ENCODE measurements around the gene MYO1H. TPM values are rescaled to one million over a fixed set of nuclear protein-coding genes. Genes with fewer than 3 reads are reported as not detected.
A peak's percentile ranks its signal among the peaks of the same experiment; 100 is the strongest.

Gene MYO1H
- total and polyA plus RNA-seq, 4 donors = 0.28 to 0.90 (median 0.30) TPM; not detected in 1

- Histone ChIP-seq H3K4me1 (ENCODE audit: control insufficient read depth, insufficient read depth, low read length) (no peaks in the 10 kb centered on the region), H3K4me3 (ENCODE audit: low read depth, low read length) (no peak overlapping the region), H3K27me3 (ENCODE audit: control insufficient read depth, insufficient read depth, low read length) (no peaks in the 10 kb centered on the region), H3K36me3 (ENCODE audit: control insufficient read depth, insufficient read depth, low read length) (peaks cover under 1% of the 10 kb centered on the region), H3K9me3 (ENCODE audit: control insufficient read depth, insufficient read depth, low read length) (no peaks in the 10 kb centered on the region), H3K27ac (ENCODE audit: low read depth, low read length) (no peak overlapping the region)
- DNase-seq (ENCODE audit: low read depth in 4 of 6, low spot score in 6 of 6) = peak in 2 of 6 donors; percentile 48 to 92
- WGBS (ENCODE audit: insufficient coverage) = 12% methylated on average over 5 of the region's 9 CpGs
Measured at GRCh38 chr12:109440851-109441490, 93.3 kb downstream of the MYO1H start.

DNA sequence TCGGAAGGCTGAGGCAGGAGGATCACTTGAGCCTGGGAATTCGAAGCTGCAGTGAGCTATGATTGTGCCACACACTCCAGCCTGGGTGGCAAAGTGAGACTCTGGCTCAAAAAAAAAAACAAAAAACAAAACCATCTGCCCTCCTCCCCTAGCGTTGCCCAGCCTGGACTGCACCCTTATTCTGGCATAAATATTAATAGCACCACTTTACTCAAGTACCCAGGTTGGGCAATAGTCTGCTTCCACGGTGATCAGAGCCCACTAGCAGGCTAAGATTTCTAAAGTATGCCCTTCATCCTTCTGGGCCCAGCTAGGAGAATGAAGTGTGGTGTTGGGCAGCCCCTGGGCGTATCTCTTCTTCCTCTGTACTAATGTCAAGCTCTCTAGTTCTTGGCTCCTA lies 96.1 kb downstream of the MYO1H start:
- no peak overlapping the region for H3K27ac ChIP-seq (ENCODE audit: low read depth, low read length)
- WGBS (ENCODE audit: insufficient coverage) = 97% methylated on average over 3 of the region's 5 CpGs
- H3K36me3 ChIP-seq (ENCODE audit: control insufficient read depth, insufficient read depth, low read length) = peaks cover 18% of the 10 kb centered on the region
- no peaks in the 10 kb centered on the region for H3K9me3 ChIP-seq (ENCODE audit: control insufficient read depth, insufficient read depth, low read length)
- H3K4me3 ChIP-seq (ENCODE audit: low read depth, low read length) = no peak overlapping the region
- DNase-seq (ENCODE audit: low read depth in 4 of 6, low spot score in 6 of 6) = no peak
- H3K4me1 ChIP-seq (ENCODE audit: control insufficient read depth, insufficient read depth, low read length) = no peaks in the 10 kb centered on the region
- H3K27me3 ChIP-seq (ENCODE audit: control insufficient read depth, insufficient read depth, low read length) = no peaks in the 10 kb centered on the region

DNA sequence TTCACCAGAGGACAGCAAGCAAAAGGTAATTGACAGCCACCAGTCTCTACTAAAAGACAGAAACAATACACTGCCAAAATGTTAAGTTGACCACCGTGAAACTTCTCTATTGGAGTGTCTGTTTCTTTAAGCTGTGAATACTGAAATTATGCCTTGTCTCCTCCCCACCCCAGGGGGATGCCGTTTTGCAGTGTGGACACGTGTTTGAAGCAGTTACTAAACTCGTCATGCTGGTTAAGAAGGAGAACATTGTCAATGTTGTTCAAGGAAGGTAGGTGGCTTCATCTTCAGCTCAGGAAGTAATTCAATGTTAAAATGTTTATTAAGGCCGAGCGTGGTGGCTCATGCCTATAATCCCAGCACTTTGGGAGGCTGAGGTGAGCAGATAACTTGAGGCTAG lies 96.6 kb downstream of the MYO1H start:
- Histone ChIP-seq H3K27ac (ENCODE audit: low read depth, low read length) (no peak overlapping the region), H3K4me3 (ENCODE audit: low read depth, low read length) (no peak overlapping the region), H3K27me3 (ENCODE audit: control insufficient read depth, insufficient read depth, low read length) (no peaks in the 10 kb centered on the region), H3K36me3 (ENCODE audit: control insufficient read depth, insufficient read depth, low read length) (peaks cover 18% of the 10 kb centered on the region), H3K4me1 (ENCODE audit: control insufficient read depth, insufficient read depth, low read length) (no peaks in the 10 kb centered on the region), H3K9me3 (ENCODE audit: control insufficient read depth, insufficient read depth, low read length) (no peaks in the 10 kb centered on the region)
- DNase-seq (ENCODE audit: low read depth in 4 of 6, low spot score in 6 of 6) = no peak
- WGBS (ENCODE audit: insufficient coverage) = 28% methylated on average over 2 of the region's 6 CpGs

DNA sequence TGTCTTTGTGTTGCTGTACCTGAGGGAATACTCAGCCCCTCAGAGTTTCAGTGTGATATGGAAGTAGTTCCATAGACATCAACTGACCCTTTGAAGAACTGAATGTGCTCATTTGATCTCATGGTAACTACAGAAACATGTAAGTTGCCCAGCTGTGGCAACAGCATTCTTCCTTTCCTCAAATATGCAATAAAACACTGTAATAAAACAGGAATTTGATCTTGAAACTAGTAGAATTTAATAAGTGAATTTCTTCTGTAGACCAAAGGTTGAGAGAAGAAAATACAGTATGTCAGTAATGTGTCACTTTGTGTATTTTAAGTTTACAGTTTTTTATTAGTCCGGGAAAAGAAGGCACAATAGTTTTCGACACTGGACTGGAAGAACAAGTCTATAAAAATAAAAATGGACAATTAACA lies 97.5 kb downstream of the MYO1H start:
- 100% methylated on average over 1 of the region's 2 CpGs for WGBS (ENCODE audit: insufficient coverage)
- no peak for DNase-seq (ENCODE audit: low read depth in 4 of 6, low spot score in 6 of 6)
- Histone ChIP-seq H3K27ac (ENCODE audit: low read depth, low read length) (peak overlapping the region; percentile 13), H3K9me3 (ENCODE audit: control insufficient read depth, insufficient read depth, low read length) (no peaks in the 10 kb centered on the region), H3K36me3 (ENCODE audit: control insufficient read depth, insufficient read depth, low read length) (peaks cover 20% of the 10 kb centered on the region), H3K27me3 (ENCODE audit: control insufficient read depth, insufficient read depth, low read length) (no peaks in the 10 kb centered on the region), H3K4me1 (ENCODE audit: control insufficient read depth, insufficient read depth, low read length) (no peaks in the 10 kb centered on the region), H3K4me3 (ENCODE audit: low read depth, low read length) (no peak overlapping the region)

- no peaks in the 10 kb centered on the region for H3K27me3 ChIP-seq (ENCODE audit: control insufficient read depth, insufficient read depth, low read length)
- WGBS (ENCODE audit: insufficient coverage) = 85% methylated on average over 5 of the region's 8 CpGs
- DNase-seq (ENCODE audit: low read depth in 4 of 6, low spot score in 6 of 6) = no peak
- H3K9me3 ChIP-seq (ENCODE audit: control insufficient read depth, insufficient read depth, low read length) = no peaks in the 10 kb centered on the region
- H3K4me1 ChIP-seq (ENCODE audit: control insufficient read depth, insufficient read depth, low read length) = peaks cover 3% of the 10 kb centered on the region
- H3K4me3 ChIP-seq (ENCODE audit: low read depth, low read length) = no peak overlapping the region
- peaks cover 36% of the 10 kb centered on the region for H3K36me3 ChIP-seq (ENCODE audit: control insufficient read depth, insufficient read depth, low read length)
- no peak overlapping the region for H3K27ac ChIP-seq (ENCODE audit: low read depth, low read length)
Measured at GRCh38 chr12:109446869-109447268, 99.2 kb downstream of the MYO1H start.

- Histone ChIP-seq H3K9me3 (ENCODE audit: control insufficient read depth, insufficient read depth, low read length) (no peaks in the 10 kb centered on the region), H3K27ac (ENCODE audit: low read depth, low read length) (no peak overlapping the region), H3K27me3 (ENCODE audit: control insufficient read depth, insufficient read depth, low read length) (no peaks in the 10 kb centered on the region), H3K36me3 (ENCODE audit: control insufficient read depth, insufficient read depth, low read length) (peaks cover 36% of the 10 kb centered on the region), H3K4me1 (ENCODE audit: control insufficient read depth, insufficient read depth, low read length) (peaks cover 3% of the 10 kb centered on the region), H3K4me3 (ENCODE audit: low read depth, low read length) (no peak overlapping the region)
- no peak for DNase-seq (ENCODE audit: low read depth in 4 of 6, low spot score in 6 of 6)
- 90% methylated on average over 6 of the region's 9 CpGs for WGBS (ENCODE audit: insufficient coverage)
Measured at GRCh38 chr12:109447482-109447881, 99.8 kb downstream of the MYO1H start.

DNA sequence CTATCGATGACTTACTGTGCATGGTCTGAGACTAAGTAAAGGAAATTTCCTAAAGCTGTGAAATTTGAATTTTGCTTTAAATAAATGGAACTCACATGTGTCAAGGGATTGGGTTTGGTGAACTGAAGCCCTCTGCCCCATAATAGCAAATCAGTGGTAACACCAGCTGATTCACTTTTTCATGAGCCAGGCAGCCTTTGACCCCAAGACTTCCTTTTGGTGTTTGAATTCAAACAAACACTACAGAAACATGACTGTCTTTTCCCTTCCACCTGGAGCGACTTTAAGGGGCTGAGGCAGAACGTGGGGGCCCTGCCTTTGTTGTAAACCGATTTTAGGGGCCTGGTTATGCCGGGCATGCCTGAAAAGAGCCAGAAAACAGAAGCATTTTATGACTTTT lies 100.6 kb downstream of the MYO1H start:
- H3K4me1 ChIP-seq (ENCODE audit: control insufficient read depth, insufficient read depth, low read length) = peaks cover 3% of the 10 kb centered on the region
- H3K36me3 ChIP-seq (ENCODE audit: control insufficient read depth, insufficient read depth, low read length) = peaks cover 41% of the 10 kb centered on the region
- WGBS (ENCODE audit: insufficient coverage) = 74% methylated on average over 4 of the region's 5 CpGs
- no peaks in the 10 kb centered on the region for H3K9me3 ChIP-seq (ENCODE audit: control insufficient read depth, insufficient read depth, low read length)
- no peak overlapping the region for H3K27ac ChIP-seq (ENCODE audit: low read depth, low read length)
- no peak for DNase-seq (ENCODE audit: low read depth in 4 of 6, low spot score in 6 of 6)
- H3K27me3 ChIP-seq (ENCODE audit: control insufficient read depth, insufficient read depth, low read length) = no peaks in the 10 kb centered on the region
- H3K4me3 ChIP-seq (ENCODE audit: low read depth, low read length) = no peak overlapping the region

DNA sequence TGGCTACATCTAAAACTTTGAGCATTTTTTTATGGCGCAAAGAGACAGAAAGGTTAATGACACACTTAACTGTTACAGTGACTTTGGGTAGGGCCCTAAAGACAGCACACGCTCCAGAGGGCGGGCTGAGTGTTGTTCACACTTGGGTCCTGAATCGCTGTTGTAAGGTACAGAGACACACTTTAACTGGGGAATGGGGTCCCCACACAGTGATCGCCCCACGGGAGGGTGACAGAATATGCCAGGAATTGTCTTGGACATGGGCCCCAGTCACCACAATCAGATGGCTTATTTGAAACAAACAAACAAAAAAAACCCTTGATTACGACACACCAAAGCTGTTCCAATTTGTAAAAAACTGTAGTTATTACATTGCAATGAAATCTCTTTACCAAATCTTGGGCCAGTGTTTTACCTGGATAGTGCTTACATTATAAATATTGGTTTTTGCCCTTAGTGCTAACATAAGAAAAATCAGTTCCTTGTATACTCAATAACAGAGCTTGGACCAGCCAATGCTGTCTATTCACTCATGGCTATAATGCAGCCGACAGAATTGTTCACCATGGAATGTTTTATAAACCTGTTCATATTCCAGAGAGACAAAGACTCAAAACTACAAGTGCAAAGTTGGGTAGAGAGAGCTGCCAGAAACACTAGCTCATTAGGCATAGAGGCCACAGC lies 101.1 kb downstream of the MYO1H start:
- H3K9me3 ChIP-seq (ENCODE audit: control insufficient read depth, insufficient read depth, low read length) = no peaks in the 10 kb centered on the region
- no peak overlapping the region for H3K27ac ChIP-seq (ENCODE audit: low read depth, low read length)
- DNase-seq (ENCODE audit: low read depth in 4 of 6, low spot score in 6 of 6) = no peak
- H3K36me3 ChIP-seq (ENCODE audit: control insufficient read depth, insufficient read depth, low read length) = peaks cover 47% of the 10 kb centered on the region
- H3K4me1 ChIP-seq (ENCODE audit: control insufficient read depth, insufficient read depth, low read length) = peaks cover 3% of the 10 kb centered on the region
- no peaks in the 10 kb centered on the region for H3K27me3 ChIP-seq (ENCODE audit: control insufficient read depth, insufficient read depth, low read length)
- H3K4me3 ChIP-seq (ENCODE audit: low read depth, low read length) = no peak overlapping the region
- WGBS (ENCODE audit: insufficient coverage) = 89% methylated on average over 6 of the region's 8 CpGs

DNA sequence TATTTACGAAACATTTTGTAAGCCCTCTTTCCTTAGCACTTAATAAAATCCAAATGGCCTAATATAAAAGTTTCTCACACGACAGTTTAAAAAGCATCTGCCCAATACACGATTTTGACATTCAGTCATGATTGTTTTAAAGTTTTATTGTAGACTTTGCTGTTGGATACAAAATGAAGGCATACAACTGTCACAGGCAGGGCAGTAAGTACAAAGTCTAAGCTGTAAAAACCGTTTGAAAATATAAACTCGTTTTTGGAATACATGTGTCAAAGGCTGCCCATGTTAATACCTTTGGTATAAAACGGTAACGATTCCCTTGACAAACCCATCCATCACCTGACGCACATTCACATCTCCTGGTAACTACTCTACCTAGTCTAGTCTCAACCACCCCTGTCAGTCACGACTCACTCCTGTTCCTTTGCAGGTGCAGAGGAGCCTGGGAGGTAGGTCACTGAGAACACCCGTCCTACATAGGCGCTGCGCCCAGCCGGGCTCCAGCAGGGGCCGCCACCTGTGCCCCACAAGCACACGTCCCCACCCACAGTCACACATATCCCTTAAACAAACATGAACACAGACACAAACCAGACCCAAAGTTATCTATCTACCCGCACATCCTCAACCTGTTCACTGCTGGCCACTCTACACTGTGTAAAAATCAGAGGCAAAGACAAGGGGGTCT lies 102.3 kb downstream of the MYO1H start:
- H3K27me3 ChIP-seq (ENCODE audit: control insufficient read depth, insufficient read depth, low read length) = no peaks in the 10 kb centered on the region
- H3K4me3 ChIP-seq (ENCODE audit: low read depth, low read length) = no peak overlapping the region
- WGBS (ENCODE audit: insufficient coverage) = 86% methylated on average over 11 of the region's 16 CpGs
- H3K27ac ChIP-seq (ENCODE audit: low read depth, low read length) = no peak overlapping the region
- no peak for DNase-seq (ENCODE audit: low read depth in 4 of 6, low spot score in 6 of 6)
- peaks cover 3% of the 10 kb centered on the region for H3K4me1 ChIP-seq (ENCODE audit: control insufficient read depth, insufficient read depth, low read length)
- peaks cover 57% of the 10 kb centered on the region for H3K36me3 ChIP-seq (ENCODE audit: control insufficient read depth, insufficient read depth, low read length)
- no peaks in the 10 kb centered on the region for H3K9me3 ChIP-seq (ENCODE audit: control insufficient read depth, insufficient read depth, low read length)
